ENCODE results near the gene SOS1.

GRCh38 chr2:38932586-38932985, 188.3 kb downstream of the SOS1 start:
- TF ChIP-seq POLR2A (IDR thresholded peaks at IDR 0.05; ENCODE audit: low read depth, low read length) (no peak), POLR2AphosphoS5 (IDR thresholded peaks at IDR 0.05; ENCODE audit: low read depth, low read length) (no peak), TAF1 (IDR thresholded peaks at IDR 0.05; ENCODE audit: borderline replicate concordance, low read depth, low read length) (no peak)

Measured in GM12892 (cell line).